WERI-Rb-1 (cell line): ENCODE data around the gene HFE.
"Not testable (repeated sequence)": the region's sequence is repeated elsewhere in the genome, so short reads cannot be mapped to it uniquely, and the experiment has no call there.

Experiments used
- DNase-seq: peaks from one replicate; pipeline ENCODE4 v3.0.0-alpha.2; 2020
- H3K27ac ChIP-seq: fragments of 250-450 bp; sonication (Bioruptor Pico); 2 replicates; pipeline ENCODE4 v1.5.1; 2020; ENCODE audit warnings: mild to moderate bottlenecking, moderate library complexity
- H3K27me3 ChIP-seq: fragments of 250-450 bp; sonication (Bioruptor Pico); 2 replicates; pipeline ENCODE4 v1.5.1; 2021; ENCODE audit warnings: mild to moderate bottlenecking, low read depth, moderate library complexity; ENCODE audit not compliant: insufficient read depth, severe bottlenecking
- H3K36me3 ChIP-seq: fragments of 250-450 bp; sonication (Bioruptor Pico); 2 replicates; pipeline ENCODE4 v1.5.1; 2020; ENCODE audit warnings: mild to moderate bottlenecking, moderate library complexity
- H3K4me3 ChIP-seq: 2 replicates; pipeline ENCODE4 v1.5.1; 2011; ENCODE audit warnings: low read depth, mild to moderate bottlenecking, control low read depth, low read length
- H3K9me3 ChIP-seq: fragments of 250-450 bp; sonication (Bioruptor Pico); 2 replicates; pipeline ENCODE4 v1.5.1; 2021; ENCODE audit warnings: mild to moderate bottlenecking, moderate library complexity; ENCODE audit not compliant: severe bottlenecking
- TF ChIP-seq, protein P1 (sequence below): IDR thresholded peaks from 2 replicates; pipeline ENCODE4 v1.5.1; 2011; ENCODE audit warnings: low read depth, mild to moderate bottlenecking, control low read depth, inconsistent platforms, low read length

Gene HFE

DNA sequence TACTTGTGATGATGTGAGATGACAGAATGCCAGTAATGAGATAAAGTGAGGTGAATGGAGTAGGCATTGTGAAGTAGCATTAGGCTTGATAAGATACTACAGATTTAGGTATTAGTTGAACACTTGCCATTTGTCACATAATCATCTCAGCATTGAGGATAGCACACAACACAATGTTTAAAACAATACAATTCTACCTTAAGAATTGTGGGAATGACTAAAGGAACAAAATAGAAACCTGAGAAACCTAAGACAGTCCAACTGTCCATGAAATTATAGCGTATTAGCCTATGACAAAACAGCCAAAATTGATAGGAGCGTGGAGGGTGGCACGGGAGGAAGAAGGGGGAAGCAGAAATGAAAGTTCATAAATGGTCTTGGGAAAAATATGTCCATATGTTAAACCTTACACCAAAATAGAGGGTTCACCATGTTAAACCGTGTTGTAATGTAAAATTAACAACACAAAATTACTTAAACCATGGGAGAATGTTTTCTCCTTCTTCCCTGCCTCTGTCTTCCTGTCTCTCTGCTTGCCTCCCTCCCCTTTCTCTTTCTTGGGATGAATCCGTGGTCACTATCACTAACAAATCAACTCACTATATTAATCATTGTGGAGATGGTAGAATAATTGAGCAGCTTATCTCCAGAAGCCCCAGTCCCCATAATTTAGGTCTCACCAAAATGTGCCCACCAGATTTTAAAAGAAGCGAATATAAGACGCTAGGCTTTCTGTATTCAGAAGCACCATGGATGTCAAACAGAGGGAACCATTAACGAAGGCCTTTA, 33.0 kb upstream of the HFE start:
- Histone ChIP-seq H3K4me3 (peak overlapping the region; percentile 76), H3K27me3 (no peaks in the 10 kb centered on the region), H3K27ac (peak overlapping the region; percentile 91), H3K9me3 (no peaks in the 10 kb centered on the region), H3K36me3 (no peaks in the 10 kb centered on the region)
- DNase-seq, result no peak
- TF ChIP-seq, protein P1, sequence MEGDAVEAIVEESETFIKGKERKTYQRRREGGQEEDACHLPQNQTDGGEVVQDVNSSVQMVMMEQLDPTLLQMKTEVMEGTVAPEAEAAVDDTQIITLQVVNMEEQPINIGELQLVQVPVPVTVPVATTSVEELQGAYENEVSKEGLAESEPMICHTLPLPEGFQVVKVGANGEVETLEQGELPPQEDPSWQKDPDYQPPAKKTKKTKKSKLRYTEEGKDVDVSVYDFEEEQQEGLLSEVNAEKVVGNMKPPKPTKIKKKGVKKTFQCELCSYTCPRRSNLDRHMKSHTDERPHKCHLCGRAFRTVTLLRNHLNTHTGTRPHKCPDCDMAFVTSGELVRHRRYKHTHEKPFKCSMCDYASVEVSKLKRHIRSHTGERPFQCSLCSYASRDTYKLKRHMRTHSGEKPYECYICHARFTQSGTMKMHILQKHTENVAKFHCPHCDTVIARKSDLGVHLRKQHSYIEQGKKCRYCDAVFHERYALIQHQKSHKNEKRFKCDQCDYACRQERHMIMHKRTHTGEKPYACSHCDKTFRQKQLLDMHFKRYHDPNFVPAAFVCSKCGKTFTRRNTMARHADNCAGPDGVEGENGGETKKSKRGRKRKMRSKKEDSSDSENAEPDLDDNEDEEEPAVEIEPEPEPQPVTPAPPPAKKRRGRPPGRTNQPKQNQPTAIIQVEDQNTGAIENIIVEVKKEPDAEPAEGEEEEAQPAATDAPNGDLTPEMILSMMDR, result no peak

DNA sequence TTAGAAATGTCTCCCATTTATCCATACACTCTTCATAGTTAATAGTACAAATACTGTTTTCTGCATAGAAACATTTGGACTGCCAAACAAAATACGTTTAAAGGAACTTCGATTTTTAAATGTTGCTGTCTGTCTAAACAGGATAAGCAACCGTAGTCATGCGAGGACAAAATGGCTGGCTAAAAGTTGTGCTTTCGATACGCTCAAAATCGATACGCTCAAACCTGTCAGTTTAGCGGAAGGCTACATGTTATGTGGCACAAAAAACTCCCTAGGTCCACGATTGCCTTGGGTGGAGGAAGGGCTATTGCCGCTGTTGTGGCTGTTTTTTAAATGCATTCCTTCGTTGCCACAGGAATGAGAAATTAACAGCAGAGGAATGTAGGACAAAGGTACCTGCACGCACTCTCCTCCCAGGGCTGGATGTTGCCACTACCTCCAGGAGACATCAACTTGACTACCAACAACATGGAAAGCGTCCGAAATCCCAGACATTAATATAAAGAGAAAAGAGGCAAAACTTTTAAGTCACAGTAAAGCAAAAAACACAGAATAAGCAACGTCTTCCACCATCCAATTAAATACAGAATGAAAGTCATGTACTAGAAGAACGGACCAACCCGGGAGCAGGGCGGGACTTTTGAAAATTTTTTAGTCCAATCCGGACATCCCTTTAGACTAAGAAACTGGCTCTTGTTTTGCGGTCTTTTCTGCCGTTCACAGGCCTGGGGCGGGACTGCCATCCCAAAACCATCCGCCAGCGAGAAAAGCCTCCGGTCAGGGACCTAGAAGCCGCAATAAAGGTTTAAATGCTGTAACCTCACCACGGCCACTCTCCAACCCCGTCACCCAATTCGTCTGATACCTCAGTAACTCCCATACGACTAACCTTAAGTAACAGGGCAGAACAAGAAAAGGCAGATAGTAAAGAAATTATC, 32.2 kb upstream of the HFE start:
- no peaks in the 10 kb centered on the region for H3K9me3 ChIP-seq
- H3K27ac ChIP-seq, result peak overlapping the region; percentile 91
- TF ChIP-seq, protein P1, result peak; percentile 24; the same call in 1 of the 2 replicates
- peak; percentile 96 for DNase-seq
- no peaks in the 10 kb centered on the region for H3K36me3 ChIP-seq
- H3K27me3 ChIP-seq, result no peaks in the 10 kb centered on the region
- peak overlapping the region; percentile 76 for H3K4me3 ChIP-seq

DNA sequence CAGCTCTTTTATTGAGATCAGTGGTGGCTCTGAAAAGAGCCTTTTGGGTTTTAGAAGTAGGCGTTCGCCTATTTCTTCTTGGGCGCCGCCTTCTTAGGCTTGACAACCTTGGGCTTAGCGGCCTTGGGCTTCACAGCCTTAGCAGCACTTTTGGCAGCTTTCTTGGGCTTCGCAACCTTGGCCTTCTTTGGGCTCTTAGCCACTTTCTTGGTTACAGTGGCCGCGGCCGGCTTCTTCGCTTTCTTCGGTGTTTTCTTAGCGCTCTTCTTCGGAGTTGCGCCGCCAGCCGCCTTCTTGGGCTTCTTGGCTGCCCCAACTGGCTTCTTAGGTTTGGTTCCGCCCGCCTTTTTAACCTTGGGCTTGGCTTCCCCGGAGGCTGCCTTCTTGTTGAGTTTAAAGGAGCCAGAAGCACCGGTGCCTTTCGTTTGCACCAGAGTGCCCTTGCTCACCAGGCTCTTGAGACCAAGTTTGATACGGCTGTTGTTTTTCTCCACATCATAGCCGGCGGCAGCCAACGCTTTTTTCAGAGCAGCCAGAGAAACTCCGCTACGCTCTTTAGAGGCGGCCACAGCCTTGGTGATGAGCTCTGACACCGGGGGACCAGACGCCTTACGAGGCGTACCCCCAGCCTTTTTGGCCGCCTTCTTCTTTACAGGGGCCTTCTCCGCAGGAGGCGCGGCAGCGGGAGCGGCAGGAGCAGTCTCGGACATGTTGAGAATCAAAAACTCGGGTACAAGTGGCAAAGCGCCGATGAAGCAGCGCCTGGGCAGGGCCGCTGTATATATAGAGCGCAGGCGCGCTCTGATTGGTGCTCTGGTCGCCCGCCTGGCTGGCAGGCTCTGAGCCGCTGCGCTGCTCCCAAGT, 31.3 kb upstream of the HFE start:
- Histone ChIP-seq H3K4me3 (peak overlapping the region; percentile 76), H3K36me3 (no peaks in the 10 kb centered on the region), H3K27ac (peak overlapping the region; percentile 91), H3K27me3 (no peaks in the 10 kb centered on the region), H3K9me3 (no peaks in the 10 kb centered on the region)
- TF ChIP-seq, protein P1, result no peak
- peak; percentile 96 for DNase-seq

DNA sequence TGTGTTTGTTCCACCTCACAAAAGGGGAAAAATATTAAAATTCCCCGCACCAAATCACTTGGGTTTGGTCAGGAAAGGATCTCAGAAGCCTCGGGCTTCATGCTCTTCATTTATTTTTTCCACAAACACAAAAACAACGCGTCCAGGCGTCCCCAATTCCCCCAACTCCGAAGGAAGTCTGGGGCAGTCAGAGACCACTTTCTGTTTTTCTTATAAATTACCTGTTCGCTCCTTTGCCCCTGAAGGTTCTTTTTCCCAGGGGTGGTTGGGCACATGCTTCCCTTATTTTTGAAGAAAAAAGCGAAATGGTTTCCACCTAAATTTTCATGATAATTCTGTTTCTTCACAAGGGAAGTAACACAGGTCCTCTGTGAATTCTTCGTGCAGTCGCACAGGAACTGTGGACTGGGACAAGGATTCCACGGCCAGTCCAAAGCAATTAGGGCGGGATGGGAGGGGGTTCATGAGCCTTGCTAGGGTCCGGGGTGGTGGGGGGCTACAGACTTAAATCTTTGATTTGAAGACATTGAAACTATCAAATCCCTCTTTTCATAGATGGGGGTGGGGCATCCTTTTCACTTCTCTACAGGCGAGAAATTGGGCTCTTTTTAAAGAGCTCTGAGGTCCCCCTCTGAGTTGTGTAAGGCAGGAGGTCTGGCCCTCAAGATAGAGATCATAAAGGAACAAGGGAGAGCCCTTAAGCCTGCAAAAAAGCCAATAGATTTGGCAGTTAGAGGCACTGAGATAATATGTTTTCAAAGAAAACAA, 30.5 kb upstream of the HFE start:
- TF ChIP-seq, protein P1, result no peak
- Histone ChIP-seq H3K9me3 (no peaks in the 10 kb centered on the region), H3K36me3 (no peaks in the 10 kb centered on the region), H3K4me3 (peak overlapping the region; percentile 76), H3K27me3 (no peaks in the 10 kb centered on the region), H3K27ac (peak overlapping the region; percentile 91)
- peak; percentile 59 for DNase-seq

DNA sequence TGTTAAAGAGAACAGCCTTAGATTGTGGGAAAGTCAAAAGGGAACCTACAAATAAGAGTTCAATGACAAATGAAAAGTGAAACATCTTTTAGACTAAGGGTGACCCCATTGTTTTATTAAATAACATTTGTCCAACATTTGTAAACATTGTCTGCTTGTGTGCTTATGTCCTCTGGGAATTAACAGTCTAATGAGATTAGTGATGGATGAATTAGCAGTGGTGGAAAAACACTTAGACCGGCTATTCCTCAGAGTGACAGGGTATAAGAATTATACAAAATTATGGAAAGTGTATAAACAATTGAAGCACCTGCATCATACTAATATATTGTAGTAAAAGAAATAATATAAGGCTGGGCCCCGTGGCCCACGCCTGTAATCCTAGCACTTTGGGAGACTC, 29.3 kb upstream of the HFE start:
- peak overlapping the region; percentile 9 for H3K4me3 ChIP-seq
- no peaks in the 10 kb centered on the region for H3K9me3 ChIP-seq
- peak overlapping the region; percentile 91 for H3K27ac ChIP-seq
- DNase-seq, result no peak
- no peaks in the 10 kb centered on the region for H3K36me3 ChIP-seq
- TF ChIP-seq, protein P1, result no peak
- no peaks in the 10 kb centered on the region for H3K27me3 ChIP-seq

DNA sequence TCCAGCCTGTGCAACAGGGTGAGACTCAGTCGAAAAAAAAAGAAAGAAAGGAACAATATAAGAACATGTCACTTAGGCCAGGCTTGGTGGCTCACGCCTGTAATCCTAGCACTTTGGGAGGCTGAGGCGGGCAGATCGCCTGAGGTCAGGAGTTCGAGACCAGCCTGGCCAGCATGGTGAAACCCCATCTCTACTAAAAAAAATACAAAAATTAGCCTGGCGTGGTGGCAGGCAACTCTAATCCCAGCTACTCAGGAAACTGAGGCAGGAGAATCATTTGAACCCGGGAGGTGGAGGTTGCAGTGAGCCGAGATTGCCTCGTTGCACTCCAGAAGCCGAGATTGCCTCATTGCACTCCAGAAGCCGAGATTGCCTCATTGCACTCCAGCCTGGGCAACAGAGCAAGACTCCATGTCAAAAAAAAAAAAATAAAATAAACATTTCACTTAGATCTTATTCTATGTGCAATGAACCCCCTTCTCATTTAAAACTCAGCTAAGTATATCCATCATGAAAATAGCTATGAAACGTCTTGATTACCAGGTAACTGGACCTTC, 28.7 kb upstream of the HFE start:
- DNase-seq, H3K27me3 ChIP-seq, H3K9me3 ChIP-seq, H3K36me3 ChIP-seq: not testable (repeated sequence)
- peak overlapping the region; percentile 9; the same call in 1 of the 2 replicates for H3K4me3 ChIP-seq
- peak overlapping the region; percentile 91 for H3K27ac ChIP-seq
